Measurements from ENCODE around the gene GRIN3B.
A peak's percentile ranks its signal among the peaks of the same experiment; 100 is the strongest.
"Not testable (repeated sequence)": the region's sequence is repeated elsewhere in the genome, so short reads cannot be mapped to it uniquely, and the experiment has no call there.

Gene GRIN3B

DNA sequence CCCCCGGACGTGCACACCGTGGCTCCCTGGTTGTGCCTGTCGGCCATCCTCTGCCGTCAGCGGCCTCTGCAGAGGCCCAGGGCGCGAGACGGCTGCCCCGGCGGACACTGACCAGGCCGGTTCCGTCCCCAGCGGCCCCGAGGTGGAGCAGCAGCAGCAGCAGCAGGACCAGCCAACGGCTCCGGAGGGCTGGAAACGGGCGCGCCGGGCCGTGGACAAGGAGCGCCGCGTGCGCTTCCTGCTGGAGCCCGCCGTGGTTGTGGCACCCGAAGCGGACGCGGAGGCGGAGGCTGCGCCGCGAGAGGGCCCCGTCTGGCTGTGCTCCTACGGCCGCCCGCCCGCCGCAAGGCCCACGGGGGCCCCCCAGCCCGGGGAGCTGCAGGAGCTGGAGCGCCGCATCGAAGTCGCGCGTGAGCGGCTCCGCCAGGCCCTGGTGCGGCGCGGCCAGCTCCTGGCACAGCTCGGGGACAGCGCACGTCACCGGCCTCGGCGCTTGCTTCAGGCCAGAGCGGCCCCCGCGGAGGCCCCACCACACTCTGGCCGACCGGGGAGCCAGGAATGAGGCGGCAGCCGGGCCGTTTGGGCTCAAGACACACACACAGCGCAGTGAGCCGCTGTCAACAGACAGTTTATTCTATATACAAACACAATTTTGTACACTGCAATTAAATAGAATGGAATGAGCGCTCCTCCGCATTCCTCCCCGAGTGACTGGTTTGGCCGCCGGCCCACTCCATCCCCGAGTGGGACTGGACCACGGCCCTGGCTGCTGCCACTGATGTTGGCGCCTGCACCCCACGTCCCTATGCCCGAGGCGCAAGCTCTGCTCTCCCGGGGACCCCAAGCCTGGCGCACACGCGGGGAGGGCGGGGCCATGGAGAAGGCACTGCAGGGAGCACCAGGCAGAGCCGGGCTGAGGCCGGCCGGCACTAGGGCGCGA is 9.1 kb downstream of the GRIN3B start:
- DNase-seq = no peak

DNA sequence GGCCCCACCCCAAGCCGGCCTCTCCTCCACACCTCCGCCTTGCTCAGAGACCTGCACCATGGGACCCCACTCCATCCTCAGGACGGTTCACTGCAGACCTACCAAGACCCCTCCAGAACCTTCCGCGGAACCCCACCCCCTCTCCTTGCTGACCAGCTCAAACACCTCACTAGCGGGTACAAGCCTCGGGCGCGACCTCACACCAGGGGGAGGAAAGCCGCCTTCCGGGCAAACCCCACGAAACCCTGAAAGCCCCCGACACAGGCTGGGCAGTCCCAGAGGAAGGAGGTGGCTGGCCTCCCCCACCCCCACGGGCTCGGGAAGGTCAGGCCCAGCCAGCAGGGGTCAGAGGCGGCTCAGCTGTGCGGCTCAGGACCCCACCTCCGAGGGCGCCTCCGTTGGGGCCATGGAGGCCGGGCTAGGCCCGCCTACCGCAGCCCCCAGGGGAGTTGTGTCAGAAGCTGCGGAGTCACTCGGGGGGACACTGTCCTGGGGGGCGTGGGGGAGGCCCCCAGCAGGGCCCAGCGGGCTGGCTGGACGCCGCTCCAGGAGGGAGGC is 9.8 kb downstream of the GRIN3B start:
- no peak for DNase-seq

DNA sequence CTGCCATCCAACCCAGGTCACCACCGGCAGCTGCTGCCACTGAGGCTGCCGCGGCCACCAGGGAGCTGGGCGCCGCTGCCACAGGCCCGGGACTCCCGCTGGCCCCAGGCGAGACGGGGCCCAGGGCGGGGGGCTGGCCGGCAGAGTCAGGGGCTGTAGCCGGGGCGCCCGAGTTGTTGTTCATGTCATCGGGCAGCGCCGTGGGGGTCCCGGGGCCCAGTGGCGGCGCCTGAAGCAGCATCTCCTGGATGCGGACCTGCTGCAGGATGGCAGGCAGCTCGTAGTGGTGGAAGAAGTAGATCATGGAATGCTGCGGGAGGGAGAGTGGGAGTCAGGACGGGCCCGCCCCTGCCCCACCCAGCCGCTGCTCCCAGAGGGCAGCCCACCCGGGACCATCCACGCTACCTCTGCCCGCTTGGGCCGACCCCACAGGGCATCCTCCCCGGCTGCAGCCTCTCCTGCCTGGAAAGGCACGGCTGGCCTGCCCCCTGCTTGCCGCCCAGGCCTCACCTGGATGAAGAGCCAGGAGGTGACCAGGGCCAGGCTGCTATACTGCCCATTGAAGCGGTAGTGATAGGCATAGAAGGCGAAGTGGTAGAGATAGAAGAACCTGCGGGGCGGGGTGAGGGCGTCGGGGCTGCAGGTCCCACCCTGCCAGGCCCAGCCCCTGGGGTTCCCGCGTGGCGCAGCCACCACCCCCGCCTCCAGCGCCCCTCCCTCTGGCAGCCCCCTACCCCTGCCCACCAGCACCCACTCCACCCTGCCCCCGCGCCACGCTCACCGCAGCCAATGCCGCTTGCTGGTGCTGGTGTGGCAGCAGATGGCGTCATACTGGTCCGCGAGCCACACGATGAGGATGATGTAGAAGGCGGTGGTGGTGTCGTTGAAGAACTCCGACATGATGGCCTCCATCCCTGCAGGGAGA is 10.6 kb downstream of the GRIN3B start:
- no peak for DNase-seq

DNA sequence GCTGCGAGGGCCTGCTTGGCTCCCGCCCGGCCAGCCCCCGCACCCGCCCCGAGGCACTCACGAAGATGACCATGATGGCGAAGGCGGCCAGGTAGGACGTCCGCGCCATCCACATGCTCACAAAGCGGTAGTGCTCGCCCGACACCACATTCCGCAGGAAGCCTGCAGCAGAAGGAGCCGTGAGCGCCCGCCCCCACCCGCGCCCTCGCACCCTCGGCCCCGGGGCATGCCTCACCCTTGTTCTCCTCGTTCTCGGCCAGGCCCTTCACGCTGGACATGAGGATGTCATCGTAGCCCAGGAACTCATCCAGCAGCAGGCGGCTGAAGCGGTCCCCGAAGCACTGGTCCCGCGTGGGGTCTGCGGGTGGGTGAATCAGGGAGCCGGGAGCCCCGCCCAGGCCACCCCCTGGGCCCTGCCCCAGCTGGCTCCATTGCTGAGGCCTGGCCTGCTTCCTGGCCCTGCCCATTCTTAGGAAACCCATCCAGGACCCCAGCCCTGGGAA is 11.7 kb downstream of the GRIN3B start:
- DNase-seq = no peak

DNA sequence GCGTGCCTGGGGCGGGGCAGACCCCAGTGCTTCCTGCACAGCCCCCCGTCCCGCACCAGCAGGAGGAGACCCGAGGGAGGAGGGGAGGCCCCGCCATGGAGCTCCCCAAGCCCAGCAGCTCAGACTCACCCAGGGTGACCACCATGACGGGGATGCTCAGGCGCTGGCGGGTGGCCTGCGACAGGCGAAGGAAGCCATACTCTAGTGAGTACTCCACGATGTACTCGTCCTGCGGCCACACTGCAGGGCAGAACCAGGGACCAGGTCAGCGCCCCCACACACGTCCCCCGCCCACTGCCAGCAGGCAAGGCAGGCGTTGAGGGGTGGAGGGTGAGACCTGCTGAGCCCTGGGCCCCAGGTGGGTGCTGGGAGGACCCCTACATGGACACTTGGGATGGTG is 12.1 kb downstream of the GRIN3B start:
- DNase-seq = no peak

DNA sequence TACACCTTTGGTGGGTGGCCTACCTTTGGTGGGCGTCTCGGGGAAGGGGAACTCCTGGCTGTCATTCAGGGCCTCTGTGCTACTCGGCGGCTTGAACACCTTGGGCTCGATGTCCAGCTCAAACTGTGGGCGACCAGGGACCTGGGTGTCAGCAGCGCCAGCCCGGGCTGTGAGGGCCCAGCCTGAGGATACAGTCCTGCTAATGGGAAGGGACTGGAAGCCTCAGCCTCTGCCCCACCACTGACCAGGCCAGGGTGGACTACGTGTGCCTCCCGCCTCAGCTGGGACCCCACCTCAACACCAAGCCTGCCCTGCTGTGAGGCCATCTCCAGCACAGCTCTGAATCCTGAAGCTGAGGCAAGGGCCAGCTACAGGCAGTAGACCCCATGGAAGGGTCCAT is 13.0 kb downstream of the GRIN3B start:
- DNase-seq = no peak

DNA sequence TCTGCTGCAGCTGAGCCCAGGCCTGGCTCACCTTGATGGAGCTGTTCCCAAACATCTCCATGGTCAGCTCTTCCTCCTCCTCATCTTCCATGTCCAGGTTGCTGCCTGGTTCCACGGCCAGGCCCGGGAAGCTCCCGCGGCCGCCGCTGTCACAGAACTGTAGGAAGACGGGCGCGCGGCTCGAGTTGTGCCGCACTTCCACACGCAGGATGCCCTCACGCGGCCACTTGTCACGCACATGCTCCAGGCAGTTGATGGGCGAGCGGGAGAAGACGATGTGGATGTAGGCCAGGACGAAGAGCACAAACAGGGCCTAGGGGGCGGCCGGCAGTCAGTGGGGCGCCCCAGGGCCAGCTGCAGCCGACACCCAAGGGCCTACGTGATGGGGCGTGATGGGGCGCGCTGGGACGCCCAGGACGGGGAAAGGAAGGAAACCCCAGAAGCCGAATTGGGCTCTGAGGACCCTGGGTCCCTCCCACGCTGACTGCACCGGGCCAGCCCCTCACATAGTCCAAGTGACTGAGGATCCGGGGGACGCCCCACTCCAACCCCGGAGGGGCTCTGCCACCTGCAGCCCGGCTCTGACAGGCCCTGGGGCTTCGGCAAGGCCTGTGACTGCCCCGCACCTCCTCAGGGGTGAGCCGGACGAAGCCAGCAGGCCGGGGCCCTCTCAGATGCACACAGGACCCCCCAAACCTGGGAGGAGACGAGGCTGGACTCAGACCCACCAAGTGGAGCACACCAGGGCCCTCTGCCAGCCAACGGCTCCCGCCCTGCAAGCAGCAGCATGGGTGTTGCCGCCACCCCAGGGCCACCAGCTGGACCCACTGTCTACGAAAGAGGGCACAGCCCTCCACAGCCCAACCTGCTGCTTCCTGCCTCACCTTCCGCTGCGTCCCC is 14.2 kb downstream of the GRIN3B start:
- no peak for DNase-seq

DNA sequence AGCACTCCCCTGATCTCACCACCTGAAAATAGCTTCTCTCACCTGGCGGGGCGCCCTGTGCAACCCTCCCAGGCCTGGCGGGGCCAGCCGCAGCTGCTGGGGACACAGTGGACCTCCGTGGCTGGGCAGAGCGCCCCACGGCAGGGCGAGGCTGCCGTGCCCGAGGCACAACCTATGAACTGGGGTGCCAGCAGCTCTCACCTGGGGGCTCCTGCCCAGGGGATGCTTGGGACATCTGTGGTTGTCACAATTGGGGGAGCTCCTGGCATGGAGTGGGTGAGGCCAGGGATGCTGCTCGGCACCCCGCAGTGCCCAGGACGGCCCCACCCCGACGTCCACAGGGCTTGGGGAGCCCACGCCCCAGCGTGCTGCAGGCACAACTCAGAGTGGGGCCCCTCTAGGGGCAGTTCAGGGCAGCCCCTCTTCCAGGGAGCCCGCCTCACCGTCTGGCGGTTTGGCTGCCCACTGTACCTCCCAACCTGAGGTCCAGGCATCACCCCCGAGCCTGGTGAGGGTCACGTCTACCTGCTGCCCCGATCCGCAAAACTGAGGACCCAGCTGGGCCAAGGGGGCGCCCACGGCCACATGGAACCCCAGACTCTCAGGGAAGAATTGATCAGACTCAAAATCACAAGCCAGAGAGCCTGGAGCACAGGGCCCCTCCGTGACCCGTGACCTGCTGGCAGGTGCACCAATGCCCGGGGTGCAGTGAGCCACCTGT is 15.0 kb downstream of the GRIN3B start:
- no peak for DNase-seq

DNA sequence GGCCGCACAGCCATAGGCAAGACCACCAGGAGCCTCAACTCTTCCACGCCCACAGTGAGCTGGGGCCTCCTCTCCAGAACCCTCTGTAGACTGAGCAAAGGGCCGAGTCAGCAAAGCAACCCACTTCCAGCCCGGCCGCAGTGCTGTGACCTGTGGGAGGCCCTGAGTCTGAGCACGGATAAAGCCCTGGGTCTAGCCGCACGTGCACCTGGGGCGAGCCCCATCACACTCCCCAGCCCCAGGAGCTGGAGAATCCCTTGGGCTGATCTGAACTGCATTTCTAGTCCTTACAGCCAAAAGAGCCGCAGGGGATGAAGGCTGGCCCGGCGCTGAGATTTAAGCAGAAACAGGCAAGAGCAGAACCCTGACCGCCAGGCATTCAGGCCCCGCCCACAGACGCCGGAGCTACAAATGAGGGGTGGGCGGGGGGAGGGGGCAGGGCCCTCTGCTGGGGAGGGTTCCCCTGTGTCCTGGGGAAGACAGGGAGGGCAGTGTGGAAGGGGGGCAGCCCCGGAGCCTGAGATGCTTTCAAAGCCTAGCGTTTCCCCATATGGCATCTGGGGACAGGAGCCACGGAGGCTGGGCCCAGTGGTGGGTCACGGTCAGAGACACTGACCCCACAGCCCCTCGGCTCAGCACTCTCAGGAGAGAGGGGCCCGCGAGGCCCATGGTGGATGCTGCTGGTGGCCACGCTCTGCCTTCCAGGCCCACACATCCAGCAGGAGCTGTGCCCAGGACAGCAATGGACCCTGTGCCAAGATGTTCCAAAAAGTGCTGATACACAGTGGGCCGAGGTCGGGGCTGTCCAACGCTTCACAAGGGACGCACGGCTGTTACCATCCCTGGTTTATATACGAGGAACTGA is 15.8 kb downstream of the GRIN3B start:
- DNase-seq = no peak

DNA sequence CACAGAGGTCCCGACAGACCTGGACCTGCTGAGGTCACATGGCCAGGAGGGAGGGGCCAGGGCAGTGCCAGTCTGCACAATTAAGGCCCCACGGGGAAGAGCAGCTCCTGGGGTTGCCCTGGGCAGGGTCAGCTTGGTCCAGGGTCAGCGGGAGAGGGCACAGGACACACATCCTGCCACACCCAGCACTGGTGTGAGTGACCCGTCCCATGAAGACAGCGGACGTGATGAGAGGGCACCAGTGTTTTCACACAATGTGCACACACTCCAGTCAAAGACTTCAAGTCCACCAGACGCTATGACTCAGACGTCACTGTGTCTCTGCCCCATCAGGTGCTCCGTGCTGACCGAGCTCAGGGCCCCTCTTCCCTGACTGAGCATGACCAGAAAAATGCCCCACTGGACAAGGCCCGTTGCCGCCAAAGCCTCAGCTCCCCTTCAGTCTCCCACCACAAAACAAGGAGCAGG is 16.5 kb downstream of the GRIN3B start:
- no peak for DNase-seq

DNA sequence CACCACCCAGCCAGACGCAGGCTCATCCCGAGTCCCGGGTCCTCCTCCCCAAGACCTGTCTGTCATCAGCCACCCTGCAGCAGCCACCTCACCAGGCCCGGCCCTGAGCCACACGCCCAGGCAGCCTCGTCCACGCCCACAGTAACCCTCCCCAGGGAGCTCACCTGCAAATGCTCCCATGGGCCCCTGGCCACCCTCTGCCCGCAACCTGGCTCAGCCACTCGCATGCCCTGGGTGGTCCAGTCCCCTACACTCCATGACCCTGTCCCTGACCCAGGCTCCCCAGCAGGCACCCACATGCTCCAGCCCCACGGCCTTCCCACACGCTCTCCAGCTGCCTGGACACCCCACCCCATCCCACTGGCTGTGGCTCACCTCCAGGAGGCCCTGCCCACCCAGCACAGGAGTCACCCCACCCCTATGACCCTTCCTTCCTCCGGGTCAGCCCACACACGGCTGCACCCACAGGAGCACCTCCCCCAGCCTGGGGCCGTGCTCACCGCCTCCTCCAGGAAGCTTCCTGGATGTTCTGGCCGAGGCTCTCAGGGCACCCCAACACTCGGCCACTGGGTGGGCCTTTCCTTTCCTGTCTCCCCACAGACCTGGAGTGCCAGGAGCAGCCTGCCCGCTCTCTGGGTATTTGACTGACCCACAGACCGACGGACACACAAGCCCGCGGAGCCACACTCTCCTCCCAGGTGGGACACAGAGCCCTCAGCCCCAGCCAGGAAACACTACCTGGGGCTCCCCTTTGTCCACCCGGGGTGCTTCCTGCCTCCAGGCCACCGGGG is 17.1 kb downstream of the GRIN3B start:
- DNase-seq = no peak

DNA sequence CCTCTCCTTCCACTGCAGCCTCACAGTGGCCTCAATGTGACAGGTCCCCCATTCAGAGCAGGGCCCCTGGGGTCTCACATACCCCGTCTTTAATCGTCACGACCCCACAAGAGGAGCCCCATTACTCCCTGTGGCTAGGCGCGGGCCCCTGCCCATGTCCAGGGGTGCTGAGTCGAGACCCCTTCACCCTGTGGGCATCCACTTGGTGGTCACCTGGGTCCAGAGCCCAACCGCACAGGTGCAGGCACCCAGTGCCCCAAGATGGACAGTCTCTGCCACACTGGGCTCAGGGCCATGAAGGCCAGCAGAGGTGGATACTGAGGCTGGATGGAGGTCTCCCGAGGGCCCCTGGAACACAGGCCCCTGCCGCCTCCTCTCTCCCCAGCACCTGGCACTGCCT is 17.7 kb downstream of the GRIN3B start:
- no peak for DNase-seq

DNA sequence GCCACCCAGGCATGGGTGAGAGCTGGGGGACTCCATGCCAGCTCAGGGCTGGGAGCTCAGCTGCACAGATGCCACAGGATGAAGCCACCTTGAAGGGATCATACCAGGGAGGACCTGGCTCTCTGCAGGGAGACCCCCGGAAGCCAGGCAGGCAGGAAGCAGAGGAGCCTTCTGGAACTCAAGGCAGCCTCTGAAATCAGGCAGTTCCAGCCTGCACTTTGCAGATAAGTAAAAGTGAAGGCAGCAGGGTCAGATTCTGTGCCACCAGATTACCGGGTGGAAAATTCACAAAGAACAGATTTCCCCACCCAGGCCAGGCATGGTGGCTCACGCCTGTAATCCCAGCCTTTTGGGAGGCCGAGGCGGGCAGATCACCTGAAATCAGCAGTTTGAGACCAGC is 18.2 kb downstream of the GRIN3B start:
- DNase-seq = no peak

DNA sequence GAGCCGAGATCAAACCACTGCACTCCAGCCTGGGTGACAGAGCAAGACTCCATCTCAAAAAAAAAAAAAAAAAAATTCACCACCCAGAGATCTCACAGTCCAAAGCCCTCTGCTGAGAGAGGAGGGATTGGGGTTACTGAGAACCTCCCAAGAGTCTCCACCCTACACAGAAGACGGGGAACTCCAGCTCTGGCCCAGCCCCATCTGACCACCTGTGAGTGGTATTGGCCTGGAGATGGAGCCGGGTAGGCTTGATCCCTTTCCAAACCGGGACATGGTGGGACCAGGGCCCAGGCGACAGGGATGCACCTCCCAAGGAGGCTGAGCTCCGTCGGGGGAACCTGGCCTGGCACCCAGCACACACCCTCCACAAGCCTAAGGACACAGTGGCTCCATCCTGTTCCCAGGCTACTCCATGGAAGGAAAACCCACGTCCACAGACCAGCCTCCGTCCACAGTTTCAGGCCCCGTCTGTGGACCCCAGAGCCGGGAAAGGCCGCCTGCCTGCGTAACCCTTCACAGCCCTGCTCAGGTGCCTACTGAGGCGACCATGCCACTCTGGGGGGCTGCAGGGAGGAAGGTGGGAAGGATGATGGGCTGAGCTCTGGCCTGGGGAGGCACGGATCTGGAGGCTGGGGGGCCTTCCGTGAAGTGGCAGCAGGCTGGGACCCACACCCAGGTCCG is 18.9 kb downstream of the GRIN3B start:
- no peak for DNase-seq

DNA sequence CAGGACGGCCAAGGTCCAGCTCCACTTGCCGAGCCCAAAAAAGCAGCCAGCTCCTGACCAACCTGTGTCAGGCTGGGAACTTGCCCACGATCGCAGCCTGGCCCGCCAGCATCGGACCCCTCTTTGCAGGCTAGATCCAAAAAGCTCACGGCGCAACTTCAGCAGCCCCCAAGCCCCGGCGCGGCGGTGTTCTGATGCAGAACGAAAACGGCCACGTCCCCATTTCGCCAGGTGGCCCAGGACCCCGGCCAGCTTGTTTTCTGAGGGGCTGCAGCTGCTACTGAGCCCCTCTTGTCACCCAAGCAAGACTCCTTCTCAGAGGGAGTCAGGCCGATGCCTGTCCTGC is 19.4 kb downstream of the GRIN3B start:
- DNase-seq = no peak

DNA sequence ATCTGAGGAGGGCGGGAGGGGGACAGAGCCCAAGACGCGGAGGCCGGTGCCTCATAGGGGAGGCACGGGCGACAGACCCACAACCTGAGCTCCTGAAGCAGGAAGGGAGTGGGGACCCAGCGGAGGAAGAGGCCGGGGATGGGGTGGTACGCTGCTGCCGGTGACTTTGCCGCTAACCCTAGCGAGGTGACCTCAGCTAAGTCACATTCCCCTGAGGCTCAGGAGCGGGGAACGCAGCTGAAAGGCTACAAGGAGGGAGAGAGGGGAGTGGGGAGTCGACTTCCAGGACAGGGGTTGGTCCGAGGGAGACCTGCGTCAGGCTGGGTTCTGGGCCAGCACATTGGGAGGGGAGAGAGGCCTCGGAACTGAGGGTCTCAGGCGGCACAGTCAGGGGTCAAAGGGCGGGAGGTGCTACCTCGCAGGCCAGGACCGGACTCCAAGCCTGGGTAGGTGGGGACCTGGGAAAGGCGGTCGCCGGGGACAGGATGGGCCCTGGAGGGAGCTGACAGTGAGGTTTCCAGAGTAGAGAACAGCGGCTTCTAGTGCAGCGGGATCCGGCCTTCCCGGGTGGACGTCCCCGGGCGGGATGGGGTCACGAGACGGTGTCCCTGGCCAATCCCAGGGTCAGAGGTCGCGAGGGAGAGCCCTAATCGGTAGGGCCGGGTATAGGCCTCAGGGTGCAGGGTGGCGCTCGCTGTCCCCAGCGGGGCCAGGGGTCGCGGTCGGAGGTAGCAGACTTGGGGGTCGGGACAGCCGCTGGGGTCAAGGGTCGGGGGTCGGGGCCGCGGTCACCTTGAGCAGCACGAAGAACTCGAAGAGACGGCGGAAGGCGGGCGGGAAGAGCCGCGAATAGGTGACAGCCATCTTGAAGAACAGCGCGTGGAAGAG is 20.0 kb downstream of the GRIN3B start:
- DNase-seq = peak; percentile 51

DNA sequence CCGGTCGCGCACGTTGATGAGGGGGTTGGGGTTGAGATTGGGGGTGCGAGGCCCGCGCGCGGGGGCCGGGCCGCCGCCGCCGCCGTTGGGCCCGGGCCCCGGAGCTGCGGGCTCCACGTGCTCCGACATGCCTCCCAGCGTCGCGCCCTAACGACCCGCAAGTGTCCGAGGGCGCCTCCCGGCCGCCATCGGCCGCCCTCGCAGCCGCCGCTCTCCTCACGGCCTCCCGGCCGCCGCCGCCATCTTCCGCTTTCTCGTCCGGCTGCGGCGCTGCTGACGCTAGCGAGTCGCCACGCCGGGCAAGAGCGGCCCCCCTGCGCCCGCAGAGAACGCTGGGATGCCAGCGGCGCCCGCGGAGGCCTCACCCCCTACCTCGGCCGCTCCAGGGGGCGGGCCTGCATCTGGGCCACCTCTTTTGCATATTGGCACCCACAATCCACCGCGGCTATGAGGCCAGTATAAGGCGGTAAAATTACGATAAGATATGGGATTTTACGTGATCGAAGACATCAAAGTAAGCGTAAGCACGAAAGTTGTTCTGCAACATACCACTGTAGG is 20.7 kb downstream of the GRIN3B start, which contains the start of gene TMEM259:
TSS of gene TMEM259 (minus strand) at position 256 of the 558 bp plus-strand sequence. CDS start at position 129, 127 bp downstream.
- DNase-seq = peak; percentile 97

DNA sequence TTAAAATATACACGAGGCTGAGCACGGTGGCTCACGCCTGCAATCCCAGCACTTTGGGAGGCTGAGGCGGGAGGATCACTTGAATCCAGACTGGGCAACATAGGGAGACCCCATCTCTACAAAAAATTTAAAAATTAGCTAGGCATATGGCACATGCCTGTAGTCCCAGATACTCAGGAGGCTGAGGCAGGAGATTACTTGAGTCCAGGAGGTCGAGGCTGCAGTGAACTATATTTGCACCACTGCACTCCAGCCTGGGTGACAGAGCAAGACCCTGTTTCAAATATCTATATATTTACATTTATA is 23.6 kb downstream of the GRIN3B start:
- not testable (repeated sequence) for DNase-seq
